ENCODE data around the gene LRP10.

- TF ChIP-seq EZH2 (IDR thresholded peaks at IDR 0.05; ENCODE audit: insufficient read depth, poor library complexity, severe bottlenecking) (no peak), EZH2phosphoT487 (IDR thresholded peaks at IDR 0.05; ENCODE audit: insufficient read depth, low read depth) (no peak)
Observed at GRCh38 chr14:22897357-22897756, 25.8 kb downstream of the LRP10 start.
